GM18517 (cell line): ENCODE data around the gene PJA1.

ENCODE experiments used
- ATAC-seq: cut with Tn5 transposase; IDR thresholded peaks from one replicate; pipeline ENCODE4 v1.9.1; 2021; ENCODE audit warnings: mild to moderate bottlenecking, moderate library complexity; ENCODE audit not compliant: unreplicated experiment

PJA1 gene

DNA sequence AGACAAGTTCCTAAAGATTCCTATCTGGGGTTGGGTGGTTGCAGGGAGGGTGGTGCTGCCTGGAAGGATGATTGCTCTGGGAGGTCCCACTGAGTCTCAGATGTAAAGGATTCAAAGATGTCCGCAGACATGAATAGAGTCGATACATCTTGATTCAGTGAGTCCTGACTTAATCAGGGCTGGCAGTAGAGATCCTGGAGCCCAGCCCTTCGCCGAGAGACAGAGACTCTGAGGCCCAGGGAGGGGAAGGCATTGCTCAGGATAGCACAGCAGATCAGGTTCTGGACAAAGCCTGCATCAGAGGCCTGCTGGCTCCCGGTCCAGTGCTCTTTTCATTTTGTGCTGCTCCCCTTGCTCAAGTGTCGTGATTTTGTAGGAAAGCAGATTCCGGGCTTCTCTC is 21.7 kb downstream of the PJA1 start:
- ATAC-seq, result no peak

DNA sequence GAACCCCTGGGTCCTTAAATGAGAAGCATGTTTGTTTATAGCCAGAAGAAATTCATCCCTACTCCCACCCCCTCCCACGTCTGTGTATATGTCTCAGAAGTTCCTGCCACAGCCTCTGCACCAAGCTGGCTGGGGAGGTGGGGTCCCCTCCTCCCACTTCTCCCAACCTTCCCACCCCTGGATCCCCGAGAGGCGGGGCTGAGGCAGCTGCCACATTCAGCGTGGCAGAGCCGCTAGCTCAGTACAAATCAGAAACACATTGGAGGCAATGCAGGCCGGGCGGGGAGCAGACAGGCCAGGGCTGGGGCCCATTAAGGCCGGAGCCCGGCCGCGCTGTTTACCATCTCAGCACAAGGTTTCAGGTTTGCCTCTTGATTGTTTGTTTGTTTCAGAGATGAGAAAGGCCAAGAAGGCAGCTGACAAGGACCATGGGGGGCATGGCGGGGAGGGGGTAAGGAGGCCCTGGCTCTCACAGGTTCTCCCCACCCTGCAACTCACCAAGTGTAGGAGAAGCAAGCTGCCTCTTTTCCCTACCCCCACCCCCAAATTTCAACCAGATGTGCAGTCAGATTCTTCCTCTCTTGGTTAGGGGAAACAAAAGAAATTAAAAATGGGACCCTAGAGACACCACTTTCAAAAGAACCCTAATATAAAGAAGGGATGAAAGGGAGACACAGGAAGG is 22.3 kb downstream of the PJA1 start:
- no peak for ATAC-seq

DNA sequence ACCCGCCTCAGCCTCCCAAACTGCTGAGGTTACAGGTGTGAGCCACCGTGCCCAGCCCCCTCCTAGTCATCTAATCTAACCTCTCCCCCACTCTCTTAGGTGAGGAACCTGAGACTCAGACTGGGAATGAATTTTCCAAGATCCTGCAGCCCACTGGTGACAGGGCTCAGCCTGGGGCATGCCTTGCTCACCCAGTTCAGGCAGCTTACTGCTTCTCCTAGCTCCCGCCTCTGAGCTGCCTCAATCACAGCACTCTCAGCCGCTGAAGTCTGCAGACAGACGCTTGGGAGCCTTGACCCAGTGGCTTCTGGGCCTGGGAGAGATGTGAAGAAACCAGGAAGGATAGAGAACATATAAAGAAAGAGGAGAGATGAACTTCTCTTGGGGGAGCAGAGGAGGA is 24.4 kb downstream of the PJA1 start:
- no peak for ATAC-seq

DNA sequence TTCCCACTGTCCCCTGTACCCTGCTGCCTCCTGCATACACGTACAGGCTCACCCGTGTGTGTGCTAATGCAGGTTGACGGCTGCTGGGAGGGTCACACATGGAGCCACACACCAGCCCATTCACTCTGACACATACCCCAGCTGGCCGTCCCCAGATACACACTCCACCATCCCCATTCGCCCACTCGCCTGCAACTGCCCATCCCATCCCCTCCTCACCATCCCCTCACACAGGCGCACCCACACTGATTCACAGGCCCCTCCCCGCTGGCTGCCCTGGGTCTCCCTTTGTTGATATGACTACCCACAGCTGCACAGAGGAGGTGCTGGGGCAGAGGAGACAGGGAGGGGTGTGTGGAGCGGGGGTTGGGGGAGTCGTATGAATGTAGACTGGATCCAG is 25.7 kb downstream of the PJA1 start:
- no peak for ATAC-seq

DNA sequence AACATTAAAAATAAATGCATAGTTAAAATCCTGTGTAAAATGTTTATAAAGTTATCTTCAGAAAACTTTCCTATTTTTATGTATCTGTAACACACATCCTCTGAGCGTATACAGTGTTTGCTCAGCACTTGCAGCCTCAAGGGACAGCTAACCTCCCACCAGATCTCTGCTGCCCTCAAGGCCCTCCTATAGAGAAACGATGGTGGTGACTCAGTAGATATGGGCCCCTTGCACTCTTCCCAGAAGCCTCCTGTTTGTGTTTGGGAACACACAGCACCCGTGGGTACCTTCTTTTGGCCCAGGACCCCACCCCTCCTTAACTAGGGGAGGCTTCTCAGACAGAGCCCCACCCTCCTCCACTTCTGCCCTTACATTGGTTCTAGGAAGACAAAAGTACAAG is 26.7 kb downstream of the PJA1 start:
- no peak for ATAC-seq

- ATAC-seq, result no peak
Measured at GRCh38 chrX:69138118-69138390, 27.2 kb downstream of the PJA1 start.

DNA sequence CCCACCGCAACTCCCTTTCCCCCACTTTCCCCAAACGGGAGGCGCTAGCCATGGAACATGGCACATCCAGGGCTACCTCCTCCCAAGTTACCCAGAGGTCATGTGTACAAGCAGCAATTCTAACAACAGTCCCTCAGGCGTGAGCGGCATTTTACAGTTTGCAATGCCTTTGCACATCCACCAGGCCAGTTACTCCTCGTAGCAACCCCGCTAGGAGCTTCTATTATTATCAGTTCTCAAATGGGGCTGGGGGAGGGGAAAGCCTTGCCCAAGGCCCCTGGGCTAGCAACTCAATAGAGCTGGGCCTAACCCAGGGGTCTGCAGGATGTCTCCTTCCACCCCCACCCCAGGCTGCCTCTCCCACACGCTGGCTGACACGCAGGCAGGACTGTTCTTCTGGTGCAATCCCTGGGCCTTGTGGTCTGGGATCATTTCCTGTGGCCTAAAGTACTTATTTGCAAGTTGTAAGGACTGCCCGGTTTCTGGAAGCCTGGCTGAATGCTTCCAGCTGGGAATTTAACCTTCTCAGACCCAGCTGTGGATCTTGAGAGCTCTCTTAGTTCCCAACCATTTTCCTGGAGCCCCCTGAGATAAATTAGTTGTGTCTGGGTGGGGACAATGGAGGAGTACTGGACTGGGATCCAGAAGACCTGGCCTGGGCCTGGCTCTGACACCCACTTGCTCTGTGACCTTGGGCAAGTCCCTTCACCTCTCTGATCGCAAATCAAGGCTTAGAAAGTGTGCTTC is 27.7 kb downstream of the PJA1 start:
- ATAC-seq, result no peak

GRCh38 chrX:69136546-69137331 is 28.5 kb downstream of the PJA1 start:
- ATAC-seq, result no peak

DNA sequence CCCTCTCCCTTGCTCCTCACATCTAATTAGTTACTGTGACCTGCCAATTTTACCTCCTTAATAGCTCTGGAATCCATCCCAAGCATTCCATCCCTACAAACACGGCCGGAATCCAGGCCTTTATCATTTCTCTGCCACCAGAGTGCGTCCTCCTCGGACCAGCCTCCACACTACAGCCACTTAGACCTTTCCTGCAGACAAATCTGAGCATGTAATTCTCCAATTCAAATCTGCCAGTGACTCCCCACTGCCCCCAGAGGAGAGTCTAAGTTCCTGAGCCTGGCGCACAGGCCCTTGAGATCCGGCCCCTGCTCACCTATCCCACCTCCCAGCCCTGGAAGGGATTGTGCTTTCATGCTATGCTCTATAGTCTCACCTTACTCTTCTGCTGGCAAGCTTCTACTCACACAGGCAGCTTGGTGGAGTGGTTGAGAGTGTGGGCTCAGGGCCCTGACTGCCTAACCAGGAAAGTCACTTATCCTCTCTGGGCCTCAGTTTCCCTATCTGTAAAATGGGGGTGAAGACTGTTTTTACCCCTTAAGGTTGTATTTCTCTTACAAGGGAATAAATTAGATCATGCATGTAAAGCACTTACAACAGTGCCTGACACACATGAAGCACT is 31.2 kb downstream of the PJA1 start:
- ATAC-seq, result no peak

DNA sequence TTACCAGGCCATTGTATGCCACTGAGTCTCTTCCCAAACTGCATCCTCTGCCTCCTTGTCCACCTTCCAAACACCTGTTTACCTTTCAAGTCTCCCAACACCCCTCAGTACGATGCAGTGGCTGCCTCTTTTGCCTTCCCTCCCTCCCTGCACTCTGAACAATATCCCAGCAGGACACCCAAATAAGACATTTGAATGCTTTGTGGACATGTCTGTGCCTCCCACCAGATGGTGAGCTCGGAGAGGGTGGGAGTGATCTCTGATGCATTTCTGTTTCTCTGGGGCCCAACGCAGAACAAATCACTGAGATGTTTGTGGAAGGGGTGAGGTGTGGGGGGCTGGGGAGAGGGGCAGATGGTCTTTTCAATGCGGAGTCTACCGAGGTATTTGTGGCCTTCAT is 33.4 kb downstream of the PJA1 start:
- ATAC-seq, result no peak

DNA sequence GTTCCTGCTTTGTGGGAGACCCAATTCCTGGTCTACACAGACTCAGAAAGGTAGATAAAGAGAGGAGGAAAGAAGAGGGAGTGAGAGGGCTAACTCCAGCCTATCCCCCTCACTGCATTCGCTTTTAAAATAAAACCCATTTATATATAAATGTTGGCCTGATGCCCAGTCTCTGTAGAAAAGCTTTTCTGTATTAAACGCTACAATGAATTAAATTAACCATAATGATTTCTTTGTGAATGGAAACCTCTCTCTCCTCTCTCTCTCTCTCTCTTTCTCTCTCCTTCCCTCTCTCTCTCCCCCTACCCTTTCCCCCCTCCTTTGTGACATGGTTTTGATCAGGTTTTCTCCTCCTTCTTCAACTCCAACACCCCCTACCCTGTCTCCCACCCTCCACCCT is 34.8 kb downstream of the PJA1 start:
- no peak for ATAC-seq

GRCh38 chrX:69128588-69128987 is 36.7 kb downstream of the PJA1 start:
- ATAC-seq, result no peak

DNA sequence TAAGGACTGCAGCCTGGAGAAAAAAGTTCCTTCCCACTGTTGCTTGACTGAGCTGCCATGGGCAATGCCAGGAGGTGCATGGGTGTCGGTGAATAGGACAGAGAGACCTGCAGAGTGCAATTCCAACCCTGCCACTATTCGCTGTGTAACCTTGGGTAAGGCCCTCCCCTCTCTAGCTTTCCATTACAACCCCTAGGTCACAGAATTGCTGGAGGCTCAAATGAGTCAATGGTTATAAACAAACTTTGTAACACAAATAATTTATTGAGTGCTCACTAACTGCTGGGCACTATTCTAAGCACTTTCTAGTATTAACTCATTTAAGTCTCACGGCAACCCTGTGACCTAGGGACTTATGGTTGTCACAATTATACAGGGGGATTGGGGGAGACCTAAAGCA is 37.8 kb downstream of the PJA1 start:
- ATAC-seq, result no peak

DNA sequence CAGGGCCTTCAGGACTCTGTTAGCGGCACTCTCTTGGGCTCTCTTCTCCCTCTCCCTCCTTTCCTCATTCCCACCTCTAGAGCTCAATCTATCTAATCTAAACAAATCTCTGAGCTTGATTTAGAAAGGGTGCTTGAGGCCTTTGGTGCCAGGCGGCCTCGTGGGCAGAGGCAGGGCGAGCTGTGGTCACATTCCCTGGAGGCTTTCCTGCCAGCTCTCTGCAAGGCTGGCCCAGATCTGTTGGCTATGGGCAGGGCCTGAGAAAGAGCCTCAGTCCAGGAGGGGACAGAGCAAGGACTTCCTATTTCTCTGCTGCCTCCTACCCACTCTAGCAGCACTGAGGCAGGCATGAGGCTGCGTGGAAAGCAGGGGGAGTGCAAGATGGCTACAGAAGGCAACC is 38.6 kb downstream of the PJA1 start:
- ATAC-seq, result no peak

GRCh38 chrX:69125094-69125493 is 40.2 kb downstream of the PJA1 start:
- ATAC-seq, result no peak

DNA sequence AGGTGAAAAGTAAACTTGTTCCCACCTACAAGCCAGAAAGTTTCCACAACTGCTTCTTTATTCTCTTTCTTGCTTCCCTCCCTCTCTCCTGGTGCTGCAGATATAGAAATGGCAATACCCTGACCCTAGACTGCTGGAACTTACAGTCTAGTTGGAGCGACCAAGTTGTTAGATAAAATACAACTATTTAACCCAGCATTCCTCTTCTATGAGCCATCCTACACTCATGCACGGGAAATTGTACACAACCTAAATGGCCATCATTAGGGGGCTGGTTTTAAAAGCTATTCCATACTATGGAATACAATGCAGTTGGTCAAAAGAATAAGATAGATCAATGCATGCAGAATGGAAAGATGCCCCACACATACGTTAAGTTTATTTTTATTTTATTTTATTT is 41.1 kb downstream of the PJA1 start:
- ATAC-seq, result no peak

- ATAC-seq, result no peak
Measured at GRCh38 chrX:69123481-69123880, 41.8 kb downstream of the PJA1 start.

DNA sequence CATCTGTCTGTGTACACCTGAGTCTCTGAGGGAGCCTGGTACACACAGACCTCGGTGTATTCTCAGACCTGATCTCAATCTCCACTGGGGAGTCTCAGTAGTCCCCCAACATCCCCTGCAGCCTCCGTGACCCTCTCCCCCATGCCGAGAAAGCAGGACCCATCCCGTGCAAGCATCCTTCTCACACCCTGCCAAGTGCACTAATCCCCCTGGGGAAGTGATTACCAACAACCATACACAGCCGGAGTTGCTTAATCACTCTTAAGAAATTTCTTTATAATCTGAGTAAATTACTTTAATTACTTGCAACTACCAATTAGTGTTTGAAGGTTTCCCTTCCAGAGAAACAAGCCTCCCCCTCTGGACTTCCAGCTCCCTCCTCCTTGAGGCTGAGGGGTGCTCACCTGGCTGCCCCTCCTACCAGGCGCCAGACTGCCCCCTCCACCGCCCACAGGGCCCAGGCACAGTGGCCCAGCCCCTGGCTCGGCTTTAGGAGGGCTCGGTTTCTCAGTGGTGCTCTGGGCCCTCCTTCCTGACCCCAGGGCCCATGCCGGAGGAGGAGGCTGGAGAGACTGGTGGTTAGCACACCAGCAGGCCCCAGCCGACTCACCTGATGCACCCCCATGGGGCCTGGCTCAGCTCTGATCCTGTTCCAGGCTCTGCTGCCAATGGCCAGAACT is 43.8 kb downstream of the PJA1 start:
- no peak for ATAC-seq

GRCh38 chrX:69120476-69120875 is 44.8 kb downstream of the PJA1 start:
- ATAC-seq, result no peak

DNA sequence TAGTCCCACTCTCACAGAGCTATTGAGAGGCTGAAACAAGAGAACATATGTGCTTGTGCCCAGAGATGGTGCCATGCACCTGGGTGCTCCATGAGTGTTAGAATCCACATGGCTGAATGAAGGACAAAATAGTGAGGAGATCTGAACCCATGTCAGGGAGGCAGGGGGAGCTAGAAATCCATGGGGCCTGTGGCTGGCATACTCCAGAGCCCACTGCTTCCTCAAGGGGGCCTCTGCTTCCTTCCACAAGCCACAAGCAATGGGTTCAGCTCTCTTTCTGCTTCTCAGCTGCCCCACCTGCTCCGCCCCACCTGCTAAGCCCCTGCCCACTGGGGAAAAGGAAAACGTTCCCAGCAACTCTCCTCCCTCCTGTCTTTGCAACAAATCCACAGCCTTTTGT is 46.1 kb downstream of the PJA1 start:
- no peak for ATAC-seq

DNA sequence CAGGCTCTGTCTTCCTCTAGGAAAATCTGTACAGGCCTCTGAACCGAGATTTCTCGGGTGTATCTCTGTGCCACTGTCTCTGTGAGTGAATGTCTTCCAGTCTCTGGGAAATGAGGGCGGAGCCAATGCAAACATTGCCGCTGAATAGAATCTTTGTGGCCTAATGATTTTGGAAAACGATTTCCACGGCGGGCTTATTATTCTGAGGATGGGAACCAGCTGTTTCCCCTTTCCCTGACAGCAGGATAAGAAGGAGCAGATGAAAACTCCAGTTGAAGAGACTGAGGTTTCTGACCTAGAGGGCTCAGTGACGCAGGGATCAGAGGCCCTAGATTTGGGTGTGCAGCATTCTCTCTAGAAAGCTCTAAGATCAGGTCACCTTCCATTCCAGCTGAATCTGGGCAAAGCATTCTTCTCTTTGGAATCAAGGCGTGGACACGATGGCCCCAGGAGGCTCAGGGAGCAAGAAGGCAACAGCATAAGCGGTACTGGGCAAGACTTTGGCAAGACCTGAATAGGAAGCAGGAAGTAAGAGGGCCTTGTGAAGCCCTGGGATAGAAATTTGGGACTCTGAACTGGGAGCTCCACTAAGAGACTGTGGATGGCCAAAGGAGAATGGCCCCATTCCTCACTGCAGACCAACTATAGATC is 47.3 kb downstream of the PJA1 start:
- no peak for ATAC-seq
